ENCODE measurements around the gene MAP3K12. TPM values are rescaled to one million over a fixed set of nuclear protein-coding genes. Genes with fewer than 3 reads are reported as not detected.
A peak's percentile ranks its signal among the peaks of the same experiment; 100 is the strongest.

Gene MAP3K12
- total RNA-seq, 2 donors from 2014 or later: 5.5 to 8.1 TPM

DNA sequence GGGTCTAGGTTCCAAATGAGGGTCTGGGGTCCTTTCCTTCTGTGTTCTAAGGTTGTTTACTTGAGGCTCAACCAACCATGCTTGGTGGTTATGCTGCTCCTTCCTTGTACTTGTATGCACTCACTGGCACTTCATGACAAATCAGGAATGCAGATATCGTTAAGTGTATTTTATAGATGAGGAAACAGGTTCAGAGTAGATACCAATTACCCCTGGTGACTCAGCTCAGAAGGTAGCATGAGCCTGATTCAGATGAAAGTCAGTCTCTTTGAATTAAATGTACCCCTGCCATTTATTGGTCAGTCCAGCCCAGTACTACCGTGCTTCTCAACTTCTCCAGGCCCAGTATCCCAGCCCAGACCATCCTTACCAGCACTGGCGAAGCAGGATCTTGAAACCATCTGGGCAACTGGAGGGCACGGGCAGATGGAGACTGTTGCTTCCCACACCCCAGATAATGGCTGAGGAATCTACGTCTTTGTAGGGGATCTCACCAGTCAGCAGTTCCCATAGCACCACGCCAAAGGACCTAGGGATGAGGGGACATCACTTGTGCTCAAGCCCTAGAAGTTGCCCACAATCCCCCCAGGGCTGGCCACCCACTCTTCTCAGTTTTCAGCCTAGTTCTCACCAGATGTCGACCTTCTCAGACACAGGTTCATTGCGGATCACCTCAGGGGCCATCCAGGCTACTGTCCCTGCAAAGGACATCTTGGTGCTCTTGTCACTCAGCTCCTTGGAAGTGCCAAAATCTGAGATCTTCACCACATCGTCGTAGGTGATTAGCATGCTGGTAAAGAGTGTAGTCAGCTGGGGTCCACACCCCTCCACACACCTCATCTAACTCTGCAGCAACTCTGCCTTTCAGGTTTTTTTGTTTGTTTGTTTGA lies 14.3 kb downstream of the MAP3K12 start:
- peaks cover 70% of the 10 kb centered on the region for H3K36me3 ChIP-seq (ENCODE audit: control insufficient read depth, insufficient read depth, low read length)
- TF ChIP-seq, protein P1, sequence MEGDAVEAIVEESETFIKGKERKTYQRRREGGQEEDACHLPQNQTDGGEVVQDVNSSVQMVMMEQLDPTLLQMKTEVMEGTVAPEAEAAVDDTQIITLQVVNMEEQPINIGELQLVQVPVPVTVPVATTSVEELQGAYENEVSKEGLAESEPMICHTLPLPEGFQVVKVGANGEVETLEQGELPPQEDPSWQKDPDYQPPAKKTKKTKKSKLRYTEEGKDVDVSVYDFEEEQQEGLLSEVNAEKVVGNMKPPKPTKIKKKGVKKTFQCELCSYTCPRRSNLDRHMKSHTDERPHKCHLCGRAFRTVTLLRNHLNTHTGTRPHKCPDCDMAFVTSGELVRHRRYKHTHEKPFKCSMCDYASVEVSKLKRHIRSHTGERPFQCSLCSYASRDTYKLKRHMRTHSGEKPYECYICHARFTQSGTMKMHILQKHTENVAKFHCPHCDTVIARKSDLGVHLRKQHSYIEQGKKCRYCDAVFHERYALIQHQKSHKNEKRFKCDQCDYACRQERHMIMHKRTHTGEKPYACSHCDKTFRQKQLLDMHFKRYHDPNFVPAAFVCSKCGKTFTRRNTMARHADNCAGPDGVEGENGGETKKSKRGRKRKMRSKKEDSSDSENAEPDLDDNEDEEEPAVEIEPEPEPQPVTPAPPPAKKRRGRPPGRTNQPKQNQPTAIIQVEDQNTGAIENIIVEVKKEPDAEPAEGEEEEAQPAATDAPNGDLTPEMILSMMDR (conservative IDR thresholded peaks at IDR 0.05): no peak
- no peaks in the 10 kb centered on the region for H3K27me3 Mint-ChIP-seq (ENCODE audit: insufficient read depth)
- 95% methylated on average over 8 to 10 of the region's 10 CpGs for WGBS, 2 experiments (ENCODE audit: insufficient coverage in 1 of 2, insufficient read length in 1 of 2)
- peak; percentile 63 for DNase-seq
- H3K27ac ChIP-seq (ENCODE audit: low read depth, low read length): no peak overlapping the region
- peaks cover 18% of the 10 kb centered on the region for H3K4me1 ChIP-seq (ENCODE audit: control insufficient read depth, insufficient read depth, low read length)
- H3K4me3 ChIP-seq (ENCODE audit: low read length): no peak overlapping the region
- H3K9me3 Mint-ChIP-seq: no peaks in the 10 kb centered on the region
- H3K4me1 Mint-ChIP-seq: peaks cover 25% of the 10 kb centered on the region
- peaks cover 49% of the 10 kb centered on the region for H3K36me3 Mint-ChIP-seq (ENCODE audit: low read depth)
- no peak overlapping the region for H3K9ac ChIP-seq (ENCODE audit: extremely low read depth, low read length, poor library complexity, severe bottlenecking)
- no peaks in the 10 kb centered on the region for H3K9me3 ChIP-seq (ENCODE audit: control insufficient read depth, low read length)
- H3K27me3 ChIP-seq (ENCODE audit: control insufficient read depth, insufficient read depth, low read length, poor library complexity, severe bottlenecking): no peaks in the 10 kb centered on the region
- H3K4me3 Mint-ChIP-seq: no peak overlapping the region
- H3K27ac Mint-ChIP-seq: peak overlapping the region; percentile 21

DNA sequence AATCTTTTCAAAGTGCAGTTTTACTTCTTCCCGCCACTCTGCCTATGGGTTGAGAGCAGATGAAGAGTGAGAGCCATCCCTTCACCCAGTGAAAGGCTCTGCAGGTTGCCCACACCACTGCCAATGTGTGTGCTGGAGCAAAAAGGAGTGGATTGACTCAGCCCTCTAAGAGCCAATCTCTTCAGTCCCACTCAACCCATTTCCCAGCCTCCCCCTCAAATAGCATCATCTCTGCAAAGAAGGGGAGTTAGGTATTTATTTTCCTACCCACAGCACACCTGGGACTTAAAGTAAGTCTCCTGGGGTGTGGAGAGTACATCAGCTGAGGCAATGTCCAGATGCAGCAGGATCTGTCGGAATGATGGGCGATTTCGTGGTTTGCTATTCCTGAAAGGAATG lies 15.3 kb downstream of the MAP3K12 start:
- H3K27me3 ChIP-seq (ENCODE audit: control insufficient read depth, insufficient read depth, low read length, poor library complexity, severe bottlenecking): no peaks in the 10 kb centered on the region
- no peak for DNase-seq
- peaks cover 59% of the 10 kb centered on the region for H3K36me3 Mint-ChIP-seq (ENCODE audit: low read depth)
- H3K9me3 ChIP-seq (ENCODE audit: control insufficient read depth, low read length): no peaks in the 10 kb centered on the region
- H3K9ac ChIP-seq (ENCODE audit: extremely low read depth, low read length, poor library complexity, severe bottlenecking): no peak overlapping the region
- peaks cover 79% of the 10 kb centered on the region for H3K36me3 ChIP-seq (ENCODE audit: control insufficient read depth, insufficient read depth, low read length)
- no peaks in the 10 kb centered on the region for H3K27me3 Mint-ChIP-seq (ENCODE audit: insufficient read depth)
- peak overlapping the region; percentile 83 for H3K27ac Mint-ChIP-seq
- WGBS, 2 experiments (ENCODE audit: insufficient coverage in 1 of 2, insufficient read length in 1 of 2): 88 to 93% methylated on average over 4 of the region's 4 CpGs
- peaks cover 23% of the 10 kb centered on the region for H3K4me1 ChIP-seq (ENCODE audit: control insufficient read depth, insufficient read depth, low read length)
- H3K4me3 Mint-ChIP-seq: no peak overlapping the region
- TF ChIP-seq, protein P1 (conservative IDR thresholded peaks at IDR 0.05): no peak
- H3K9me3 Mint-ChIP-seq: no peaks in the 10 kb centered on the region
- no peak overlapping the region for H3K4me3 ChIP-seq (ENCODE audit: low read length)
- no peak overlapping the region for H3K27ac ChIP-seq (ENCODE audit: low read depth, low read length)
- H3K4me1 Mint-ChIP-seq: peaks cover 31% of the 10 kb centered on the region

DNA sequence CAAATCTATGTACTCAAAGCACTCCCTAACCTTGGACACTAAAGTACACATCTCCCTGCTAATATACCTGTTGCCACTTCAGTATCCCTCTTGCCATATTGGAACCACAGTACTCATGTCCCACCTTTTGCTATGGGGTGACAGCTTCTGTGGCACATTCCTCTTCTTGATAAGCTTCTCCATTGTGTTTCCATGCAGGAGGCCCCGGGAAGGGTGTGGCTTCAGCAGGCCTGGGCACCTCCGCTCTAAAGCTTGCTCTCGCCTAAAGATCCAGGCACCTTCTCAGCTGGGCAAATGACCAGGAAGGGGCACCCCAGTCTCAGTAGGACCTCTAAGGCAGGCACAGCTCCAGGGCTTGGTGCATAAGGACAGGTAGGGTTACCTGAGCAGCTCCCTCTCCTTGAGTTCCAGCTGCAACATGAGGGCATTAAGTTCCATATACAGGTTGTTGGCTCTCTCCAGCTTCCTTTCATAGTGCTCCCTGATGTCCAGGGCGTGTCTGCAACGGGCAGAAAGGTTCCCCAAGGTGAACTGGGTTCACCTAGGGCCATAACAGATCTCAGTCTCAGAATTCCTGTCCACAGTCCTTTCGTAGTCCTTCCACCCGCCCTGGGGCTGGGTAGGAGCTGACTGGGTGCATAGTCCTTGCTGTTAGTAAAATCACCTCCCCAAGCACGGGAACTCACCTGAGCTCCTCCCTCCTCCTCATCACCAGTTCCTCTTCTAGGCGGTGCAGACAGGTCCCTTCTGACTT lies 15.9 kb downstream of the MAP3K12 start:
- no peaks in the 10 kb centered on the region for H3K9me3 Mint-ChIP-seq
- peaks cover 31% of the 10 kb centered on the region for H3K4me1 Mint-ChIP-seq
- no peak overlapping the region for H3K4me3 Mint-ChIP-seq
- Histone ChIP-seq H3K27ac (ENCODE audit: low read depth, low read length) (no peak overlapping the region), H3K4me3 (ENCODE audit: low read length) (no peak overlapping the region), H3K27me3 (ENCODE audit: control insufficient read depth, insufficient read depth, low read length, poor library complexity, severe bottlenecking) (no peaks in the 10 kb centered on the region), H3K4me1 (ENCODE audit: control insufficient read depth, insufficient read depth, low read length) (peaks cover 25% of the 10 kb centered on the region), H3K9ac (ENCODE audit: extremely low read depth, low read length, poor library complexity, severe bottlenecking) (no peak overlapping the region), H3K9me3 (ENCODE audit: control insufficient read depth, low read length) (no peaks in the 10 kb centered on the region), H3K36me3 (ENCODE audit: control insufficient read depth, insufficient read depth, low read length) (peaks cover 85% of the 10 kb centered on the region)
- peaks cover 64% of the 10 kb centered on the region for H3K36me3 Mint-ChIP-seq (ENCODE audit: low read depth)
- H3K27ac Mint-ChIP-seq: peak overlapping the region; percentile 83
- no peaks in the 10 kb centered on the region for H3K27me3 Mint-ChIP-seq (ENCODE audit: insufficient read depth)
- TF ChIP-seq, protein P1 (conservative IDR thresholded peaks at IDR 0.05): no peak
- WGBS, 2 experiments (ENCODE audit: insufficient coverage in 1 of 2, insufficient read length in 1 of 2): 81 to 89% methylated on average over 5 to 9 of the region's 9 CpGs
- peak; percentile 89 for DNase-seq
